GM23338 (cell line): ENCODE results near the gene RGL1.
"Not testable (repeated sequence)": the region's sequence is repeated elsewhere in the genome, so short reads cannot be mapped to it uniquely, and the experiment has no call there.

Experiments
- EZH2 ChIP-seq: fragments of 200-600 bp; sonication (generic); IDR thresholded peaks from one replicate; pipeline ENCODE4 v1.8.0; 2017; ENCODE audit warnings: antibody characterized with exemption, mild to moderate bottlenecking, low read depth; ENCODE audit not compliant: unreplicated experiment
- EZH2phosphoT487 ChIP-seq: fragments of 200-600 bp; sonication (generic); IDR thresholded peaks from one replicate; pipeline ENCODE4 v1.8.1; 2018; ENCODE audit warnings: antibody characterized with exemption; ENCODE audit not compliant: unreplicated experiment
- TF ChIP-seq, protein P1 (sequence below), 2 experiments: fragments of 200-600 bp in 1 of 2; sonication (generic) in 1 of 2; conservative IDR thresholded peaks; 2 replicates each; pipeline versions ENCODE4 v1.5.1 to v1.6.1; 2016 to 2017; ENCODE audit warnings: antibody characterized with exemption in 2 of 2, low read depth in 2 of 2, mild to moderate bottlenecking in 2 of 2, moderate library complexity in 1 of 2

DNA sequence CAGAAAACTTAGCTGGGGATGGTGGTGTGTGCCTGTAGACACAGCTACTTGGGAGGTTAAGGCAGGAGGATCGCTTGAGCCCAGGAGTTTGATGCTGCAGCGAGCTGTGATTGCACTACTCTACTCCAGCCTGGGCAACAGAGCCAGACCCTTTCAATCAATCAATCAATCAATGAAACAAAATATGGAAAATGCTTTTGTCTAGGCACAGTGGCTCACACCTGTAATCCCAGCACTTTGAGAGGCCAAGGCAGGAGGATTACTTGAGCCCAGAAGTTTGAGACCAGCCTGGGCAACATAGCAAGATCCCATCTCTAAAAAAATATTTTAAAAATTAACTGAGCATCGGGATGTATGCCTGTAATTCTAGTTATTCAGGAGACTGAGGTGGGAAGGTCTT is 19.0 kb upstream of the RGL1 start:
- TF ChIP-seq, protein P1, sequence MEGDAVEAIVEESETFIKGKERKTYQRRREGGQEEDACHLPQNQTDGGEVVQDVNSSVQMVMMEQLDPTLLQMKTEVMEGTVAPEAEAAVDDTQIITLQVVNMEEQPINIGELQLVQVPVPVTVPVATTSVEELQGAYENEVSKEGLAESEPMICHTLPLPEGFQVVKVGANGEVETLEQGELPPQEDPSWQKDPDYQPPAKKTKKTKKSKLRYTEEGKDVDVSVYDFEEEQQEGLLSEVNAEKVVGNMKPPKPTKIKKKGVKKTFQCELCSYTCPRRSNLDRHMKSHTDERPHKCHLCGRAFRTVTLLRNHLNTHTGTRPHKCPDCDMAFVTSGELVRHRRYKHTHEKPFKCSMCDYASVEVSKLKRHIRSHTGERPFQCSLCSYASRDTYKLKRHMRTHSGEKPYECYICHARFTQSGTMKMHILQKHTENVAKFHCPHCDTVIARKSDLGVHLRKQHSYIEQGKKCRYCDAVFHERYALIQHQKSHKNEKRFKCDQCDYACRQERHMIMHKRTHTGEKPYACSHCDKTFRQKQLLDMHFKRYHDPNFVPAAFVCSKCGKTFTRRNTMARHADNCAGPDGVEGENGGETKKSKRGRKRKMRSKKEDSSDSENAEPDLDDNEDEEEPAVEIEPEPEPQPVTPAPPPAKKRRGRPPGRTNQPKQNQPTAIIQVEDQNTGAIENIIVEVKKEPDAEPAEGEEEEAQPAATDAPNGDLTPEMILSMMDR (conservative IDR thresholded peaks at IDR 0.05; ENCODE audit: low read depth in 2 of 2) = not testable (repeated sequence)
- TF ChIP-seq EZH2phosphoT487, EZH2: not testable (repeated sequence)
